AG04449 (cell line): ENCODE measurements around the gene HDAC4.

Experiments used
- CTCF ChIA-PET: fragments of 350-600 bp; formaldehyde crosslinking; extraction: SDS; loops from one replicate; lab custom pipeline; 2021; ENCODE audit warnings: antibody characterized with exemption; lab: Yijun Ruan, JAX
- POLR2A ChIA-PET: fragments of 400-600, 350-600 bp; formaldehyde crosslinking; extraction: SDS; loops from one replicate; lab custom pipeline; 2020; ENCODE audit warnings: antibody characterized with exemption, inconsistent platforms; lab: Yijun Ruan, JAX
- DNase-seq: peaks from one replicate; pipeline ENCODE4 v3.0.0-alpha.2; 2010; ENCODE audit warnings: low read depth, low spot score
- H3K4me3 ChIP-seq: 2 replicates; pipeline ENCODE4 v1.5.1; 2011; ENCODE audit warnings: low read depth, mild to moderate bottlenecking, control low read depth, low read length
- TF ChIP-seq, protein P1 (sequence below): IDR thresholded peaks from one replicate; pipeline ENCODE4 v1.5.1; 2011; ENCODE audit warnings: mild to moderate bottlenecking, moderate library complexity, low read length, control low read depth, inconsistent platforms; ENCODE audit not compliant: insufficient read depth; ENCODE audit errors: missing control alignments

Gene HDAC4

DNA sequence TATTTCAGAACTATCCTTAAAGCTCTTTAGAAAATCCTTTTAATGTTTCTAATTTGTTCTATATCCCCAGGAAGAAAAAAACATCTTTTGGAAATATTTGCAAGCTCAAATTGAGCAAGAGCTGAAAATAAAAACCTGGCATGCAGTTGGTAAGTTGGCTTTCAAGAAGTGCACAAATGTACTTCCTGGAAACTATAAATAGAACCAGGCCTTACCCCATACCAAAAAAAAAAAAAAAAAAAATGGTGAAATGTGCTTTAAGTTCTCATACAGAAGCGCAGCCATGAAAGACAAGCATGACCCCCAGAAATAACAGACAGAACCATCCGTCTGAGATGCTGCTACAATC is 178.5 kb downstream of the HDAC4 start:
- ChIA-PET CTCF (interaction anchor here (0.9 to 1.6 kb wide), 4 partner anchors 9 to 78 kb away, joined by 3 to 5 read pairs (median 3); no protein-coding TSS in a partner anchor), POLR2A (interaction anchor here (0.7 kb wide), 1 partner anchor 1165 kb away, joined by 3 read pairs; no protein-coding TSS in a partner anchor)
- DNase-seq: peak; percentile 34
- peak overlapping the region; percentile 50 for H3K4me3 ChIP-seq
- TF ChIP-seq, protein P1, sequence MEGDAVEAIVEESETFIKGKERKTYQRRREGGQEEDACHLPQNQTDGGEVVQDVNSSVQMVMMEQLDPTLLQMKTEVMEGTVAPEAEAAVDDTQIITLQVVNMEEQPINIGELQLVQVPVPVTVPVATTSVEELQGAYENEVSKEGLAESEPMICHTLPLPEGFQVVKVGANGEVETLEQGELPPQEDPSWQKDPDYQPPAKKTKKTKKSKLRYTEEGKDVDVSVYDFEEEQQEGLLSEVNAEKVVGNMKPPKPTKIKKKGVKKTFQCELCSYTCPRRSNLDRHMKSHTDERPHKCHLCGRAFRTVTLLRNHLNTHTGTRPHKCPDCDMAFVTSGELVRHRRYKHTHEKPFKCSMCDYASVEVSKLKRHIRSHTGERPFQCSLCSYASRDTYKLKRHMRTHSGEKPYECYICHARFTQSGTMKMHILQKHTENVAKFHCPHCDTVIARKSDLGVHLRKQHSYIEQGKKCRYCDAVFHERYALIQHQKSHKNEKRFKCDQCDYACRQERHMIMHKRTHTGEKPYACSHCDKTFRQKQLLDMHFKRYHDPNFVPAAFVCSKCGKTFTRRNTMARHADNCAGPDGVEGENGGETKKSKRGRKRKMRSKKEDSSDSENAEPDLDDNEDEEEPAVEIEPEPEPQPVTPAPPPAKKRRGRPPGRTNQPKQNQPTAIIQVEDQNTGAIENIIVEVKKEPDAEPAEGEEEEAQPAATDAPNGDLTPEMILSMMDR: no peak

DNA sequence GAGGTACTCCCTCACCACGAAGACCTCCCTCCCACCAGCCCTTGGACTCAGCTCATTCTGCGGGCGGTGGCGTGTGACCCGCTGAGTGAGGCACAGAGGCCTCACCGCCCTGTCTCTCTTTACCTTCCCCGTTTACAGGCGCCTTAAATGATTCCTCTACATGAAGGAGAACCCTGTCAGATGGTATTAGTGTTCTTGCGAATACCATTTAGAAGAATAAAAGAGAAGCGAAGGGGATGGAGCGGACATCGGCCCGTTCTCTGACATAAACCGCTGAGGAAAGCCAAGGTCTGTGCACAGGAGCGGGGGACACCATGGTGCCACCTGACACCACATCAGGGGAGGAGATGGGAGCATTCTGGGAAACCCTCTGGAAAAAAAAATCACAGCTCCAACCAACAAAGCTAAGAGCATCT is 179.8 kb downstream of the HDAC4 start:
- ChIA-PET POLR2A (no interaction called here), CTCF (interaction anchor here (1.3 to 1.6 kb wide), 2 partner anchors 9 to 12 kb away, joined by 3 to 4 read pairs; no protein-coding TSS in a partner anchor)
- TF ChIP-seq, protein P1: no peak
- DNase-seq: no peak
- H3K4me3 ChIP-seq: no peak overlapping the region

DNA sequence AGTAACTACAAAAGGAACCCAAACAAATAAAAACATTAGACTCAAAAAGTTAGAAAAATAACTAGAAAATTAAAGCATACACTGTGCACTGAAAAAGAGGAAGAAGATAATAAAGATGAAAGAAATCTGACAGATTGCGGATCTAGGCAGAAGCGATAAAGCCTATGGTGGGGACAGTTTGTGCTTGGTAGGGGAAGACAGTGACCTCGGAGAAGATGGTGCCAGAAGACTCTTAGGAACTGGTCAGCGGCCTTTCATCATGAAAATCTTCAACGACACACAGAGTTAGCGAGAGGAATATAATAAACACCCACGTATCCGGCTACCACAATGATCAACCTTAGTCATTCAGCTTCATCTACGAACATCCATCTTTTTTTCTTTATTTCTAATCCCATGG is 180.5 kb downstream of the HDAC4 start:
- POLR2A ChIA-PET: no interaction called here

DNA sequence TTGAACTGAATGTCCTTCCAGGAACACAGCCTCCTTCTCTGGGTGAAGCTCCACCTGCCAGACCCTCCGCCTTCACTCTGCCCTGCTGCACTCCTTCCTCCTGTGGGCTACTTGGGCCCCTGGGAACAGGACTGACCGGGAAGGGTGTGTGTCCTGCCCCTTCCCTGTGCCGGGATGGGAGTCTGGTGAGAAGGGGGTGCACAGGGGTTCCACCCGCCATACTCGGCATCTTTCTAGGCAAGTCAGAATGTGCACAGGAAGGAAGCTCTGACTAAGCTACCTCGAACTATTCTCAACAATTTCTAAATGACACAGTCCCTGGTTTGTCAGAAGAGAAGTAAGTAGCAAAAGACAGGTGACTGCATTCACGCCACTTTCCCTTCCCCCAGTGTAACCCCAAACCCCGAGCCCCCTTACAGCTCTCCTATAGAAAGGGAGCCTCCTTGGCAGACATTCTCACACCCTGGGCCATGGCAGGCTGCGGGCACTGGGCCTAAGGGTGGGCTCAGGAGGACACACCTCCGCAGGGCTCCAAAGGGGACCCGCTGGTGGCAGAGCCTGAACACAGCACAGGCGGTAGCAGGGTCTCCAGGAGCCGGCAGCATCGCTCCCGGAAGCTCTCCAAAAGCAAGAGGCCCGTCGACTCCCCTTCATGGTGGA is 184.1 kb downstream of the HDAC4 start:
- POLR2A ChIA-PET: no interaction called here
- TF ChIP-seq, protein P1: no peak
- CTCF ChIA-PET: interaction anchor here (1.3 kb wide), 1 partner anchor 11 kb away, joined by 4 read pairs; no protein-coding TSS in a partner anchor
- no peak for DNase-seq
- H3K4me3 ChIP-seq: no peak overlapping the region

More for the DNA sequence above, 180.5 kb downstream of the HDAC4 start:
- TF ChIP-seq, protein P1: no peak
- no peak overlapping the region for H3K4me3 ChIP-seq
- CTCF ChIA-PET: interaction anchor here (1.6 kb wide), 1 partner anchor 8 kb away, joined by 4 read pairs; no protein-coding TSS in a partner anchor
- DNase-seq: no peak

DNA sequence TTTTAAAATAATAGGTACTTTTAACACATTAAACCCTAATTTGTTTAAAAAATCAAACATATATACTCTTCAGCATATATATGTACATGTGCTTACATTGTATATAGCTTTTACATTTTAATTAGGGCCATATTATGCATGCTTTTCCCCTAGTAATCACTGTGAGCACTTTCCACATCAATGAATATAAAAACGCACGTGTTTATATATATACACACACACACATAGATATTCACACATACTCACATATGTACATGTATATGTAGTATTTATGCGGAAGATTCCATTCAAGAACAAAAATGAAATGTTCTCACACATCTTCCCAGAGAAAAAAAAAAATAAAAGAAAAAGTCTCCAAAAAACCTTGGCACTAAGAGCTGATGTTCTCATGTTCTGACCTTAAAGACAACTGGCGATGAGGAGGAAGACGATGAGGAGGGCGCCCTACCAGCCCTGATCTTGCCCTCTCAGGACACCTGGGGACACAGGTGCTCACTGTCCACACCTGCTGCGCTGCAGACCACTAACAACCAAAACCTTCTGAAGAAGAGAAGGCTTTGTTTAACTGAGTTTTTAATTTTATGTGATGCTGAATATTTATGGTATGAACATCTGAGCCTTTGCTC is 184.7 kb downstream of the HDAC4 start:
- ChIA-PET CTCF (interaction anchor here (1.3 kb wide), 1 partner anchor 10 kb away, joined by 4 read pairs; no protein-coding TSS in a partner anchor), POLR2A (no interaction called here)
- no peak overlapping the region for H3K4me3 ChIP-seq
- DNase-seq: no peak
- TF ChIP-seq, protein P1: no peak
